ENCODE data around the gene LUZP2.
A peak's percentile ranks its signal among the peaks of the same experiment; 100 is the strongest.

GRCh38 chr11:24496736-24497725 is at the start of gene LUZP2:
- TF ChIP-seq, protein P1, sequence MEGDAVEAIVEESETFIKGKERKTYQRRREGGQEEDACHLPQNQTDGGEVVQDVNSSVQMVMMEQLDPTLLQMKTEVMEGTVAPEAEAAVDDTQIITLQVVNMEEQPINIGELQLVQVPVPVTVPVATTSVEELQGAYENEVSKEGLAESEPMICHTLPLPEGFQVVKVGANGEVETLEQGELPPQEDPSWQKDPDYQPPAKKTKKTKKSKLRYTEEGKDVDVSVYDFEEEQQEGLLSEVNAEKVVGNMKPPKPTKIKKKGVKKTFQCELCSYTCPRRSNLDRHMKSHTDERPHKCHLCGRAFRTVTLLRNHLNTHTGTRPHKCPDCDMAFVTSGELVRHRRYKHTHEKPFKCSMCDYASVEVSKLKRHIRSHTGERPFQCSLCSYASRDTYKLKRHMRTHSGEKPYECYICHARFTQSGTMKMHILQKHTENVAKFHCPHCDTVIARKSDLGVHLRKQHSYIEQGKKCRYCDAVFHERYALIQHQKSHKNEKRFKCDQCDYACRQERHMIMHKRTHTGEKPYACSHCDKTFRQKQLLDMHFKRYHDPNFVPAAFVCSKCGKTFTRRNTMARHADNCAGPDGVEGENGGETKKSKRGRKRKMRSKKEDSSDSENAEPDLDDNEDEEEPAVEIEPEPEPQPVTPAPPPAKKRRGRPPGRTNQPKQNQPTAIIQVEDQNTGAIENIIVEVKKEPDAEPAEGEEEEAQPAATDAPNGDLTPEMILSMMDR (optimal IDR thresholded peaks at IDR 0.05 in 1 of 3, IDR thresholded peaks at IDR 0.05 in 1 of 3, conservative IDR thresholded peaks at IDR 0.05 in 1 of 3; ENCODE audit: extremely low read depth in 1 of 3, insufficient read depth in 2 of 3, low read length in 3 of 3): peak in 1 of 3 experiments; percentile 32
- peak; percentile 29 for TF ChIP-seq EZH2 (IDR thresholded peaks at IDR 0.05; ENCODE audit: low read length)
